Bronchial epithelial cell (primary cell): ENCODE results near the gene ZSCAN20. TPM values are rescaled to one million over a fixed set of nuclear protein-coding genes. Genes with fewer than 3 reads are reported as not detected.

Experiments
- DNase-seq: peaks from one replicate; pipeline ENCODE4 v3.0.0-alpha.2; 2010; ENCODE audit warnings: low read depth
- FAIRE-seq: peaks from 2 replicates; lab custom pipeline; 2011; peaks lifted over from hg19 to GRCh38; lab: Jason Lieb, UNC
- H3K27me3 ChIP-seq: 2 replicates; pipeline ENCODE4 v1.5.1; 2011; ENCODE audit warnings: low read length; ENCODE audit not compliant: control insufficient read depth, insufficient read depth
- H3K36me3 ChIP-seq: 2 replicates; pipeline ENCODE4 v1.5.1; 2011; ENCODE audit warnings: low read length; ENCODE audit not compliant: control insufficient read depth, insufficient read depth
- H3K4me3 ChIP-seq: 2 replicates; pipeline ENCODE4 v1.5.1; 2011; ENCODE audit warnings: mild to moderate bottlenecking, low read depth, low read length, control low read depth
- CTCF ChIP-seq: IDR thresholded peaks from 2 replicates; pipeline ENCODE4 v1.5.1; 2011; ENCODE audit warnings: mild to moderate bottlenecking, moderate library complexity, low read length, control low read depth, inconsistent platforms; ENCODE audit not compliant: insufficient read depth, severe bottlenecking
- total RNA-seq: library from RNA; depleted of rRNA; stranded (reverse); fragments of >200 nt; gene quantifications from 2 replicates; pipeline ENCODE4 v1.2.1, GENCODE V29; 2014

Gene ZSCAN20
- total RNA-seq = 5.0 and 8.2 TPM in 2 replicates

GRCh38 chr1:33472269-33472980 lies at the start of gene ZSCAN20:
TSS of gene ZSCAN20 (plus strand) at chr1:33472645. CDS start at chr1:33479289, 6,644 bp downstream.
- FAIRE-seq (no peak), DNase-seq (peak; percentile 93)
- Histone ChIP-seq H3K27me3 (no peaks in the 10 kb centered on the region), H3K4me3 (peak within 1 kb of the TSS; percentile 67), H3K36me3 (no peaks in the 10 kb centered on the region)
- no peak for TF ChIP-seq CTCF

- Histone ChIP-seq H3K36me3 (no peaks in the 10 kb centered on the region), H3K4me3 (no peak overlapping the region), H3K27me3 (no peaks in the 10 kb centered on the region)
- TF ChIP-seq CTCF = no peak
- no peak for FAIRE-seq
- DNase-seq = no peak
Measured at GRCh38 chr1:33424205-33424604, 48.2 kb upstream of the ZSCAN20 start.

GRCh38 chr1:33424610-33425009 lies 47.8 kb upstream of the ZSCAN20 start:
- Histone ChIP-seq H3K36me3 (no peaks in the 10 kb centered on the region), H3K4me3 (no peak overlapping the region), H3K27me3 (no peaks in the 10 kb centered on the region)
- TF ChIP-seq CTCF = no peak
- peak; percentile 28 for DNase-seq
- FAIRE-seq = no peak

- DNase-seq = no peak
- Histone ChIP-seq H3K36me3 (no peaks in the 10 kb centered on the region), H3K4me3 (no peak overlapping the region), H3K27me3 (no peaks in the 10 kb centered on the region)
- no peak for FAIRE-seq
- no peak for TF ChIP-seq CTCF
Measured at GRCh38 chr1:33425900-33426299, 46.5 kb upstream of the ZSCAN20 start.

GRCh38 chr1:33426916-33427315 lies 45.5 kb upstream of the ZSCAN20 start:
- TF ChIP-seq CTCF = no peak
- Histone ChIP-seq H3K27me3 (no peaks in the 10 kb centered on the region), H3K36me3 (no peaks in the 10 kb centered on the region), H3K4me3 (no peak overlapping the region)
- no peak for FAIRE-seq
- no peak for DNase-seq

- H3K27me3 ChIP-seq = no peaks in the 10 kb centered on the region
- DNase-seq = no peak
- no peak overlapping the region for H3K4me3 ChIP-seq
- TF ChIP-seq CTCF = no peak
- FAIRE-seq = no peak
- no peaks in the 10 kb centered on the region for H3K36me3 ChIP-seq
Measured at GRCh38 chr1:33428661-33429060, 43.8 kb upstream of the ZSCAN20 start.
